Esophagus muscularis mucosa (tissue), 3 donors: Measurements from ENCODE around the gene BSND.

Source experiments
- POLR2A ChIP-seq: fragments of 450-650 bp; IDR thresholded peaks from one replicate; pipeline ENCODE4 v1.6.1; 2017; ENCODE audit warnings: antibody characterized with exemption, moderate library complexity, mild to moderate bottlenecking, low read depth
- POLR2AphosphoS5 ChIP-seq, 2 donors: sonication (generic); formaldehyde crosslinking; IDR thresholded peaks; one replicate each; pipeline ENCODE4 v1.6.1; 2017; ENCODE audit warnings: antibody characterized with exemption in 2 of 2
- TF ChIP-seq, protein P1 (sequence below), 3 experiments: fragments of 200-600 bp in 2 of 3; fragments of 450-650 bp in 1 of 3; sonication (generic) in 2 of 3; IDR thresholded peaks; one replicate each; pipeline ENCODE4 v1.5.1; 2017 to 2019; ENCODE audit warnings: antibody characterized with exemption in 3 of 3, mild to moderate bottlenecking in 2 of 3, moderate library complexity in 1 of 3

DNA sequence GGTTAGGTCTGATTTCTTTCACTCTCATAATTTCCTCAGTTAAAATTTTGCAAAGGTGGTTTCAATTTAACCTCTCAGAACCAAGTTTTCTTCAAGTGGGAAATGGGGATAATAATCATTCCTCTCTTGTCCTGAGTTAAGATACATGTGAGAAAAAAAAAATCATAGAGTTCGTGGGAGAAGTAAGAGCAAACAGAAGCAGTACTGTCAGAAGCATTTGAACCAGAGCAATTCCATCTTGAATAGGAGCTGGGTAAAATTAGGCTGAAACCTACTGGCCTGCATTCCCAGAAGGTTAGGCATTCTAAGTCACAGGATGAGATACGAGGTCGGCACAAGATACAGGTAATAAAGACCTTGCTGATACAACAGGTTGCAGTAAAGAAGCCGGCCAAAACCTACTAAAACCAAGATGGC lies 46.9 kb upstream of the BSND start:
- TF ChIP-seq POLR2A (no peak), POLR2AphosphoS5 (IDR thresholded peaks at IDR 0.05) (no peak)
- TF ChIP-seq, protein P1, sequence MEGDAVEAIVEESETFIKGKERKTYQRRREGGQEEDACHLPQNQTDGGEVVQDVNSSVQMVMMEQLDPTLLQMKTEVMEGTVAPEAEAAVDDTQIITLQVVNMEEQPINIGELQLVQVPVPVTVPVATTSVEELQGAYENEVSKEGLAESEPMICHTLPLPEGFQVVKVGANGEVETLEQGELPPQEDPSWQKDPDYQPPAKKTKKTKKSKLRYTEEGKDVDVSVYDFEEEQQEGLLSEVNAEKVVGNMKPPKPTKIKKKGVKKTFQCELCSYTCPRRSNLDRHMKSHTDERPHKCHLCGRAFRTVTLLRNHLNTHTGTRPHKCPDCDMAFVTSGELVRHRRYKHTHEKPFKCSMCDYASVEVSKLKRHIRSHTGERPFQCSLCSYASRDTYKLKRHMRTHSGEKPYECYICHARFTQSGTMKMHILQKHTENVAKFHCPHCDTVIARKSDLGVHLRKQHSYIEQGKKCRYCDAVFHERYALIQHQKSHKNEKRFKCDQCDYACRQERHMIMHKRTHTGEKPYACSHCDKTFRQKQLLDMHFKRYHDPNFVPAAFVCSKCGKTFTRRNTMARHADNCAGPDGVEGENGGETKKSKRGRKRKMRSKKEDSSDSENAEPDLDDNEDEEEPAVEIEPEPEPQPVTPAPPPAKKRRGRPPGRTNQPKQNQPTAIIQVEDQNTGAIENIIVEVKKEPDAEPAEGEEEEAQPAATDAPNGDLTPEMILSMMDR (IDR thresholded peaks at IDR 0.05) = no peak
